Keratinocyte (primary cell): ENCODE data around the gene ABCC9. TPM values are rescaled to one million over a fixed set of nuclear protein-coding genes. Genes with fewer than 3 reads are reported as not detected.

Experiments used
- DNase-seq: peaks from one replicate; pipeline ENCODE4 v3.0.0-alpha.2; 2011; ENCODE audit warnings: low read depth, missing footprints, low spot score
- FAIRE-seq: peaks from 2 replicates; lab custom pipeline; 2011; peaks lifted over from hg19 to GRCh38; lab: Jason Lieb, UNC
- H2AFZ ChIP-seq: 2 replicates; pipeline ENCODE4 v1.6.0; 2012; ENCODE audit warnings: low read length, control low read depth, inconsistent platforms; ENCODE audit not compliant: control insufficient read depth
- H3K27ac ChIP-seq: 2 replicates; pipeline ENCODE4 v1.5.1; 2011; ENCODE audit warnings: low read length; ENCODE audit not compliant: control insufficient read depth, insufficient read depth
- H3K27me3 ChIP-seq: 3 replicates; pipeline ENCODE4 v1.6.0; 2011; ENCODE audit warnings: low read length; ENCODE audit not compliant: control insufficient read depth, insufficient read depth; ENCODE audit errors: extremely low read depth
- H3K36me3 ChIP-seq, 2 experiments: 2 replicates in 1 of 2; 3 replicates in 1 of 2; pipeline ENCODE4 v1.5.1; 2011; ENCODE audit warnings: low read length in 2 of 2, mild to moderate bottlenecking in 1 of 2; ENCODE audit not compliant: control insufficient read depth in 2 of 2, insufficient read depth in 2 of 2; ENCODE audit errors: extremely low read depth in 1 of 2
- H3K4me1 ChIP-seq: 3 replicates; pipeline ENCODE4 v1.5.1; 2011; ENCODE audit warnings: low read length; ENCODE audit not compliant: control insufficient read depth, insufficient read depth; ENCODE audit errors: extremely low read depth
- H3K4me2 ChIP-seq: 3 replicates; pipeline ENCODE4 v1.6.0; 2011; ENCODE audit warnings: low read depth, low read length; ENCODE audit not compliant: control insufficient read depth, insufficient read depth; ENCODE audit errors: extremely low read depth
- H3K4me3 ChIP-seq, 3 experiments: fragments of 200-600 bp in 1 of 3; sonication (generic) in 1 of 3; 2 replicates in 2 of 3; 3 replicates in 1 of 3; pipeline ENCODE4 v1.5.1; 2011 to 2016; ENCODE audit warnings: low read length in 3 of 3, mild to moderate bottlenecking in 3 of 3, control low read depth in 2 of 3, inconsistent platforms in 1 of 3, low read depth in 1 of 3, mixed read lengths in 1 of 3, mixed run types in 1 of 3, moderate library complexity in 1 of 3; ENCODE audit not compliant: control insufficient read depth in 2 of 3, insufficient read depth in 2 of 3; ENCODE audit errors: extremely low read depth in 1 of 3
- H3K79me2 ChIP-seq: 2 replicates; pipeline ENCODE4 v1.6.0; 2012; ENCODE audit warnings: low read length; ENCODE audit not compliant: control insufficient read depth, insufficient read depth
- H3K9ac ChIP-seq: 3 replicates; pipeline ENCODE4 v1.6.0; 2011; ENCODE audit warnings: low read length; ENCODE audit not compliant: control insufficient read depth, insufficient read depth; ENCODE audit errors: extremely low read depth
- H3K9me1 ChIP-seq: 3 replicates; pipeline ENCODE4 v1.6.0; 2011; ENCODE audit warnings: low read length; ENCODE audit not compliant: control insufficient read depth, insufficient read depth; ENCODE audit errors: extremely low read depth
- H3K9me3 ChIP-seq: 2 replicates; pipeline ENCODE4 v1.5.1; 2012; ENCODE audit warnings: low read depth, low read length; ENCODE audit not compliant: control insufficient read depth
- H4K20me1 ChIP-seq: 3 replicates; pipeline ENCODE4 v1.6.0; 2011; ENCODE audit warnings: low read length; ENCODE audit not compliant: control insufficient read depth, insufficient read depth; ENCODE audit errors: extremely low read depth
- EZH2 ChIP-seq: IDR thresholded peaks from one replicate; pipeline ENCODE4 v1.6.1; 2012; ENCODE audit warnings: inconsistent platforms, mild to moderate bottlenecking, low read length, moderate library complexity
- dilution Hi-C: fragments of 300-500 bp; cut with MboI; formaldehyde crosslinking; loops from one replicate; pipeline ENCODE4 v1.7.0; 2020; ENCODE audit warnings: low sequenced_read_pairs; ENCODE audit not compliant: extremely low pct_ligation_motif_present
- polyA plus RNA-seq, 5 experiments: library from polyadenylated mRNA; depleted of rRNA in 3 of 5; stranded (reverse) in 3 of 5; stranded (forward) in 1 of 5; unstranded in 1 of 5; fragments of >200 nt; gene quantifications; 1 replicate in 1 of 5; 2 replicates in 3 of 5; 3 replicates in 1 of 5; pipeline versions ENCODE4 v1.2.1 to v1.2.3, GENCODE V29; 2011 to 2012; ENCODE audit warnings: missing spikeins in 2 of 5, low read depth in 1 of 5, low replicate concordance in 1 of 5
- TF ChIP-seq, protein P1 (sequence below), 3 experiments: IDR thresholded peaks in 1 of 3; conservative IDR thresholded peaks in 1 of 3; optimal IDR thresholded peaks in 1 of 3; 2 replicates in 2 of 3; 3 replicates in 1 of 3; pipeline versions ENCODE3 to v1.5.1; 2011; ENCODE audit warnings: low read length in 3 of 3, mild to moderate bottlenecking in 3 of 3, moderate library complexity in 2 of 3, control low read depth in 1 of 3, inconsistent platforms in 1 of 3; ENCODE audit not compliant: insufficient read depth in 2 of 3; ENCODE audit errors: extremely low read depth in 1 of 3

The ABCC9 gene
- polyA plus RNA-seq, 1 donor (not counting 4 experiments of a cell fraction or from before 2014, with no cell fraction given), result not detected

- no peaks in the 10 kb centered on the region for H3K36me3 ChIP-seq
- DNase-seq (no peak), FAIRE-seq (no peak)
- TF ChIP-seq EZH2, result no peak
- TF ChIP-seq, protein P1, sequence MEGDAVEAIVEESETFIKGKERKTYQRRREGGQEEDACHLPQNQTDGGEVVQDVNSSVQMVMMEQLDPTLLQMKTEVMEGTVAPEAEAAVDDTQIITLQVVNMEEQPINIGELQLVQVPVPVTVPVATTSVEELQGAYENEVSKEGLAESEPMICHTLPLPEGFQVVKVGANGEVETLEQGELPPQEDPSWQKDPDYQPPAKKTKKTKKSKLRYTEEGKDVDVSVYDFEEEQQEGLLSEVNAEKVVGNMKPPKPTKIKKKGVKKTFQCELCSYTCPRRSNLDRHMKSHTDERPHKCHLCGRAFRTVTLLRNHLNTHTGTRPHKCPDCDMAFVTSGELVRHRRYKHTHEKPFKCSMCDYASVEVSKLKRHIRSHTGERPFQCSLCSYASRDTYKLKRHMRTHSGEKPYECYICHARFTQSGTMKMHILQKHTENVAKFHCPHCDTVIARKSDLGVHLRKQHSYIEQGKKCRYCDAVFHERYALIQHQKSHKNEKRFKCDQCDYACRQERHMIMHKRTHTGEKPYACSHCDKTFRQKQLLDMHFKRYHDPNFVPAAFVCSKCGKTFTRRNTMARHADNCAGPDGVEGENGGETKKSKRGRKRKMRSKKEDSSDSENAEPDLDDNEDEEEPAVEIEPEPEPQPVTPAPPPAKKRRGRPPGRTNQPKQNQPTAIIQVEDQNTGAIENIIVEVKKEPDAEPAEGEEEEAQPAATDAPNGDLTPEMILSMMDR (optimal IDR thresholded peaks at IDR 0.05 in 1 of 3, IDR thresholded peaks at IDR 0.05 in 1 of 3, conservative IDR thresholded peaks at IDR 0.05 in 1 of 3; ENCODE audit: extremely low read depth in 1 of 3, insufficient read depth in 2 of 3, low read length in 3 of 3), result no peak
- no peaks in the 10 kb centered on the region for H4K20me1 ChIP-seq
- dilution Hi-C loops, result no loop called here
- H3K9me3 ChIP-seq, result no peaks in the 10 kb centered on the region
- no peak overlapping the region for H2AFZ ChIP-seq
- peaks cover 7% of the 10 kb centered on the region for H3K4me1 ChIP-seq
- peaks cover 27% of the 10 kb centered on the region for H3K27me3 ChIP-seq
- H3K9ac ChIP-seq, result no peak overlapping the region
- H3K4me3 ChIP-seq, result no peak overlapping the region
- H3K79me2 ChIP-seq, result no peaks in the 10 kb centered on the region
- no peak overlapping the region for H3K27ac ChIP-seq
- H3K4me2 ChIP-seq, result no peak overlapping the region
- no peaks in the 10 kb centered on the region for H3K9me1 ChIP-seq
Measured at GRCh38 chr12:21939435-21939834, 1.8 kb downstream of the ABCC9 start.

DNA sequence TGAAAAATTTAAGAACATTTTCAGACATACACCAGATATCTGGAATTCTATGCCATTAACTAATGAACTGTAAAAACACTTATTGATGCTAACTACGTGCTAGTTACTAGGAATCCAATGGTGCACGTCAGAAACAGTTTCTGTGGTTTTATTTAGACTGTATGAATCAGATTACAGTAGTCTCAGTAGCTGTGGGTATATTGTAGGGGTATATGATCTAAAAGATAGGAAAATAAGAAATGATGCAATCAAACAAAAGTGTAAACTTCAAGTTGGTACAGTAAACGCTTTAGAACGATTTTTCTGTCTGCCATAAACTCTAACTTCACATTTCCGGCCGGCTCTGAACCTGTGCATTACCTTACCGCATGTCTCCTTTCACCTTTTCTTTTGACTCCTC lies 2.3 kb downstream of the ABCC9 start:
- dilution Hi-C loops, result no loop called here
- no peak for FAIRE-seq
- no peak for DNase-seq
- Histone ChIP-seq H3K27ac (no peak overlapping the region), H3K9me3 (no peaks in the 10 kb centered on the region), H3K4me3 (no peak overlapping the region), H3K9me1 (no peaks in the 10 kb centered on the region), H3K4me1 (peaks cover 7% of the 10 kb centered on the region), H4K20me1 (no peaks in the 10 kb centered on the region), H2AFZ (no peak overlapping the region), H3K79me2 (no peaks in the 10 kb centered on the region), H3K27me3 (peaks cover 27% of the 10 kb centered on the region), H3K4me2 (no peak overlapping the region), H3K36me3 (no peaks in the 10 kb centered on the region), H3K9ac (no peak overlapping the region)
- TF ChIP-seq EZH2, result no peak
- TF ChIP-seq, protein P1 (optimal IDR thresholded peaks at IDR 0.05 in 1 of 3, IDR thresholded peaks at IDR 0.05 in 1 of 3, conservative IDR thresholded peaks at IDR 0.05 in 1 of 3; ENCODE audit: extremely low read depth in 1 of 3, insufficient read depth in 2 of 3, low read length in 3 of 3), result no peak
